Spleen (tissue), 11 donors: ENCODE results near the gene GDF2. TPM values are rescaled to one million over a fixed set of nuclear protein-coding genes. Genes with fewer than 3 reads are reported as not detected.

Source experiments
- DNase-seq: peaks from one replicate; pipeline ENCODE4 v3.0.0-alpha.2; 2020
- H3K27ac ChIP-seq, 8 donors: fragments of 200-600 bp; sonication (generic) in 7 of 8; 1 replicate in 4 of 8; 2 replicates in 4 of 8; pipeline versions ENCODE4 v1.5.0 to v1.8.0; 2016 to 2021; ENCODE audit warnings: inconsistent platforms in 4 of 8, mild to moderate bottlenecking in 4 of 8, moderate library complexity in 1 of 8
- H3K27me3 ChIP-seq, 7 donors: fragments of 200-600 bp; sonication (generic) in 6 of 7; replicated peaks in 1 of 7; 1 replicate in 4 of 7; 2 replicates in 3 of 7; pipeline versions ENCODE4 v1.5.0 to v1.8.0; 2016 to 2021; ENCODE audit warnings: inconsistent platforms in 3 of 7, mild to moderate bottlenecking in 1 of 7
- H3K36me3 ChIP-seq, 6 donors: fragments of 200-600 bp; sonication (generic) in 5 of 6; 1 replicate in 4 of 6; 2 replicates in 2 of 6; pipeline versions ENCODE4 v1.5.0 to v1.8.0; 2016 to 2021; ENCODE audit warnings: inconsistent platforms in 2 of 6
- H3K4me1 ChIP-seq, 6 donors: fragments of 200-600 bp; sonication (generic) in 5 of 6; 1 replicate in 3 of 6; 2 replicates in 3 of 6; pipeline versions ENCODE4 v1.5.0 to v1.8.0; 2016 to 2021; ENCODE audit warnings: inconsistent platforms in 3 of 6
- H3K4me3 ChIP-seq, 8 donors: fragments of 200-600 bp; sonication (generic) in 7 of 8; 1 replicate in 4 of 8; 2 replicates in 4 of 8; pipeline versions ENCODE4 v1.5.0 to v1.8.0; 2016 to 2021; ENCODE audit warnings: inconsistent platforms in 4 of 8, mild to moderate bottlenecking in 4 of 8, moderate library complexity in 2 of 8
- H3K9me3 ChIP-seq, 8 donors: fragments of 200-600 bp; sonication (generic) in 7 of 8; 1 replicate in 4 of 8; 2 replicates in 4 of 8; pipeline versions ENCODE4 v1.5.0 to v1.8.0; 2016 to 2021; ENCODE audit warnings: inconsistent platforms in 4 of 8
- POLR2A ChIP-seq, 3 donors: fragments of 450-650 bp; IDR thresholded peaks; one replicate each; pipeline ENCODE4 v1.5.1; 2017; ENCODE audit warnings: antibody characterized with exemption in 3 of 3, mild to moderate bottlenecking in 1 of 3
- POLR2AphosphoS5 ChIP-seq, 3 donors: sonication (generic); formaldehyde crosslinking; IDR thresholded peaks; one replicate each; pipeline ENCODE4 v1.5.1; 2017; ENCODE audit warnings: antibody characterized with exemption in 3 of 3
- WGBS, 5 donors: extraction: QIAGEN DNeasy Blood & Tissue Kit in 3 of 5; methylation state at CpG; one replicate each; pipeline versions ENCODE4 v1.1.5 to v1.1.7; 2013 to 2018; 5-methylcytosine and 5-hydroxymethylcytosine counted together
- intact Hi-C: fragments of 100-400 bp; cut with DNase I; formaldehyde crosslinking; loops from one replicate; pipeline ENCODE4 v1.15.0; 2023; ENCODE audit warnings: low total_unique reads
- polyA plus RNA-seq, 3 donors: library from polyadenylated mRNA; stranded (reverse); fragments of 200-250 nt; gene quantifications; one replicate each; pipeline ENCODE4 v1.2.1, GENCODE V29; 2013
- total RNA-seq, 7 donors: library from RNA; depleted of rRNA in 3 of 7; stranded (reverse); fragments of >200 nt in 3 of 7; fragmentation: NEBNext Ultra II Directional in 4 of 7; extraction: Animal tissue kit (Norgen Biotek cat#: 25700) in 4 of 7; gene quantifications; one replicate each; pipeline versions ENCODE4 v1.1.0 to v1.2.1, GENCODE V29; 2016 to 2021
- TF ChIP-seq, protein P1 (sequence below), 11 experiments: fragments of 200-600 bp in 7 of 11; fragments of 450-650 bp in 4 of 11; sonication (generic) in 4 of 11; IDR thresholded peaks in 8 of 11; conservative IDR thresholded peaks in 3 of 11; 1 replicate in 7 of 11; 2 replicates in 4 of 11; pipeline versions ENCODE4 v1.4.0 to v1.8.0; 2016 to 2021; ENCODE audit warnings: antibody characterized with exemption in 11 of 11, inconsistent platforms in 4 of 11, mild to moderate bottlenecking in 1 of 11
- donor health status: healthy with polysubstance abuse.
- donor health status: DM: no; HTN: no; CAD: no; lungs with moderate emphysema.
- donor health status: DM: no; HTN: no; CAD: no.
- donor health status: Bipolar disorder and iron deficiency.
- donor health status: healthy.
- donor health status: DM: no; HTN: no; CAD: no.
- donor health status: DM: yes; HTN: yes; CAD: no.

The GDF2 gene
- total and polyA plus RNA-seq, 10 donors, result not detected

DNA sequence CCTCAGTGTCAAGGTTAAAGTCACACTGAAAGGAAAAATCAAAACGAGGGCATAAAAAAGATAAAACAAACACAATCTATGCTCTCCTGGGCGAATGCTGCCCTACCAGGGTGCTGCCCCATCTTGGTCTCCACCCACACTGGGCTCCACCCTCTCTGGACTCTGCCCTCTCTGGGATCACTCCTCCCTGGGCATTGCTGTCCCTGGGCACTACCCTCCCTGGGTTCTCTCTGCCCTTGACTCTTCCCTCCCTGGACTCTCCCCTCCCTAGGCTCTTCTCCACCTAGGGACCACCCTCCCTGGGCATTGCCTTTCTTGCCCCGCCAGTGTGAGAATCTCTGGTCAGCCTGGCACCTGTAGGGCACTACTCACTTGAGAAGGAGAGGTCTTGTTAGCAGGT, 8.6 kb downstream of the GDF2 start:
- Histone ChIP-seq H3K4me1 (no peaks in the 10 kb centered on the region), H3K4me3 (no peak overlapping the region), H3K36me3 (no peaks in the 10 kb centered on the region), H3K9me3 (no peaks in the 10 kb centered on the region), H3K27me3 (peaks cover 0 to 16% (median 0%) of the 10 kb centered on the region in 7 donors), H3K27ac (no peak overlapping the region)
- intact Hi-C loops, result no loop called here
- TF ChIP-seq POLR2AphosphoS5 (IDR thresholded peaks at IDR 0.05) (no peak), POLR2A (IDR thresholded peaks at IDR 0.05) (no peak)
- TF ChIP-seq, protein P1, sequence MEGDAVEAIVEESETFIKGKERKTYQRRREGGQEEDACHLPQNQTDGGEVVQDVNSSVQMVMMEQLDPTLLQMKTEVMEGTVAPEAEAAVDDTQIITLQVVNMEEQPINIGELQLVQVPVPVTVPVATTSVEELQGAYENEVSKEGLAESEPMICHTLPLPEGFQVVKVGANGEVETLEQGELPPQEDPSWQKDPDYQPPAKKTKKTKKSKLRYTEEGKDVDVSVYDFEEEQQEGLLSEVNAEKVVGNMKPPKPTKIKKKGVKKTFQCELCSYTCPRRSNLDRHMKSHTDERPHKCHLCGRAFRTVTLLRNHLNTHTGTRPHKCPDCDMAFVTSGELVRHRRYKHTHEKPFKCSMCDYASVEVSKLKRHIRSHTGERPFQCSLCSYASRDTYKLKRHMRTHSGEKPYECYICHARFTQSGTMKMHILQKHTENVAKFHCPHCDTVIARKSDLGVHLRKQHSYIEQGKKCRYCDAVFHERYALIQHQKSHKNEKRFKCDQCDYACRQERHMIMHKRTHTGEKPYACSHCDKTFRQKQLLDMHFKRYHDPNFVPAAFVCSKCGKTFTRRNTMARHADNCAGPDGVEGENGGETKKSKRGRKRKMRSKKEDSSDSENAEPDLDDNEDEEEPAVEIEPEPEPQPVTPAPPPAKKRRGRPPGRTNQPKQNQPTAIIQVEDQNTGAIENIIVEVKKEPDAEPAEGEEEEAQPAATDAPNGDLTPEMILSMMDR (IDR thresholded peaks at IDR 0.05 in 8 of 11, conservative IDR thresholded peaks at IDR 0.05 in 3 of 11), result no peak
- 53 to 79% (median 71%) methylated on average over 3 of the region's 3 CpGs for WGBS, 5 donors
- DNase-seq, result no peak

DNA sequence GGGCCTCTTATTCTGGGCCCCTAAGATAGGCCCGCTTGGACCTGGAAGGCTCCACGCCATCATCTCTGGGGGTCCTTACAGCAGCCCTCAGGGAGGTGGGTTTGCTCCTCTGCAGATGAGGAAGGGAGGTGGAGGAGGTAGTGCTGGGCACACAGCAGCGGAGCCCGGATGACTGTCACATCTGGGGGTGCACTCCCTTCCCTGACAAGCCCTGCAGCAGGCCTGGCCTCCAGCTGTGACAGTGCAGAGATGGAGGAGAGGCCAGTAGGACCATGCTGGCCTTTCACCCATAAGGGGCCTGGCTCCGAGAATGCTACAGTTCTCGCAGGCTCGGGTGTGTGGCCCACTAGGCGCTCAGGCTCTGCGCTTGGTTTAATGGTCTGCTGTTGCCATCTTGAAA, 9.2 kb downstream of the GDF2 start:
- WGBS, 5 donors, result 93 to 98% (median 96%) methylated on average over 5 to 9 of the region's 9 CpGs
- no peaks in the 10 kb centered on the region for H3K36me3 ChIP-seq
- peaks cover 0 to under 1% (median 0%) of the 10 kb centered on the region in 6 donors for H3K4me1 ChIP-seq
- no peaks in the 10 kb centered on the region for H3K9me3 ChIP-seq
- no peak overlapping the region for H3K27ac ChIP-seq
- no peak overlapping the region for H3K4me3 ChIP-seq
- peaks cover 0 to 22% (median 0%) of the 10 kb centered on the region in 7 donors for H3K27me3 ChIP-seq
- intact Hi-C loops, result no loop called here
- no peak for DNase-seq
- TF ChIP-seq POLR2AphosphoS5 (IDR thresholded peaks at IDR 0.05), result no peak
- TF ChIP-seq POLR2A (IDR thresholded peaks at IDR 0.05), result no peak
- TF ChIP-seq, protein P1 (IDR thresholded peaks at IDR 0.05 in 8 of 11, conservative IDR thresholded peaks at IDR 0.05 in 3 of 11), result no peak

DNA sequence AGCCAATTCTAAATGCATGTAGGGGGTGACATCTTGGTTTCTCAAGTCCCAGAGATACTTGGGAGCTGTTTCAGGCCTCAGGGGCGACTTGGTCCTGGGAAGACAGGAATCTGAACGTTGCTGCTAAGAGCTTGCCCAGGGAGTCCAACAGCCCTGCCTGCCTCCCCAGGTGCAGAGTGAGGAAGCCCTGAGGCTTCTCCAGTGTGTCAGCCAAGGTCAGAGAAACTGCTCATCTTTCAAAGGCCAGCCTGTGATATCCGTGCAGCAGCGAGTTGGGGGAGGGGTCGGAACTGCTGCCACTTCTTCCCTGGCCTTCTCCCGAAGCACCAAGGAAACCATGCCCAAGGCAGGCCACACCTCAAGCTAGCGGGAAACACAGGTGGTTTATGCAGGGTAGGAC, 9.7 kb downstream of the GDF2 start:
- 64 to 86% (median 75%) methylated on average over 7 of the region's 7 CpGs for WGBS, 5 donors
- Histone ChIP-seq H3K36me3 (no peaks in the 10 kb centered on the region), H3K4me3 (no peak overlapping the region), H3K27ac (no peak overlapping the region), H3K27me3 (peaks cover 0 to 22% (median 0%) of the 10 kb centered on the region in 7 donors), H3K4me1 (peaks cover 0 to 5% (median 0%) of the 10 kb centered on the region in 6 donors), H3K9me3 (no peaks in the 10 kb centered on the region)
- intact Hi-C loops, result no loop called here
- no peak for DNase-seq
- TF ChIP-seq, protein P1 (IDR thresholded peaks at IDR 0.05 in 8 of 11, conservative IDR thresholded peaks at IDR 0.05 in 3 of 11), result no peak
- no peak for TF ChIP-seq POLR2A (IDR thresholded peaks at IDR 0.05)
- TF ChIP-seq POLR2AphosphoS5 (IDR thresholded peaks at IDR 0.05), result no peak

DNA sequence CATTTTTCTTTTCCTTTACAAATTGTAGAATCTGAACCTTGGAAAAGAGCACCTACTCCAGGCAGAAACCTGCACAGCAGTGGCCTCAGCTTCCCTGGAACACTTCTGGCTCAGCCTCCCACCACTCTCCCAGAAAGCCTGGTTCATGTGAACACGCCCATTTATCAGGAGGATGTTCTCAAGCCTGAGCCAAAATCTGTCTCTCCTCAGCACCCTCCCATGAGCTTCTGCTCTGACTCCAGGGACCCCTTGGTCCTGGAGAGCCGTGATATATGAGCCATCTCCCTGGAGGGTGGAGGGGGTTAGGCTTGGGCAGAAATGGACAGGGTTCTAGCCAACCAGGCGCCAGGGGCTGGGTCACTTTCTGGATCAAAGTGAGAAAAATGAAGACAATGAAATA, 10.1 kb downstream of the GDF2 start:
- no peaks in the 10 kb centered on the region for H3K36me3 ChIP-seq
- intact Hi-C loops, result no loop called here
- peaks cover 0 to 22% (median 0%) of the 10 kb centered on the region in 7 donors for H3K27me3 ChIP-seq
- no peak overlapping the region for H3K4me3 ChIP-seq
- H3K27ac ChIP-seq, result no peak overlapping the region
- TF ChIP-seq POLR2AphosphoS5 (IDR thresholded peaks at IDR 0.05), result no peak
- TF ChIP-seq, protein P1 (IDR thresholded peaks at IDR 0.05 in 8 of 11, conservative IDR thresholded peaks at IDR 0.05 in 3 of 11), result no peak
- no peak for TF ChIP-seq POLR2A (IDR thresholded peaks at IDR 0.05)
- DNase-seq, result no peak
- H3K4me1 ChIP-seq, result peaks cover 0 to 6% (median 0%) of the 10 kb centered on the region in 6 donors
- WGBS, 5 donors, result 74 to 92% (median 88%) methylated on average over 3 of the region's 3 CpGs
- H3K9me3 ChIP-seq, result no peaks in the 10 kb centered on the region
